HG02763 (cell line): ENCODE results near the gene OR4F3.
"Not testable (repeated sequence)": the region's sequence is repeated elsewhere in the genome, so short reads cannot be mapped to it uniquely, and the experiment has no call there.

ENCODE experiments used
- ATAC-seq: cut with Tn5 transposase; IDR thresholded peaks from one replicate; pipeline ENCODE4 v1.9.1; 2021; ENCODE audit warnings: mild to moderate bottlenecking, moderate library complexity; ENCODE audit not compliant: unreplicated experiment

The OR4F3 gene

GRCh38 chr5:181366968-181367367 is at the start of gene OR4F3:
OR4F3 (plus strand) TSS chr5:181367268.
- ATAC-seq = not testable (repeated sequence)
